NCI-H1092 (cell line): ENCODE data around the gene JMJD7.
"Not testable (repeated sequence)": the region's sequence is repeated elsewhere in the genome, so short reads cannot be mapped to it uniquely, and the experiment has no call there.

Experiments
- DNase-seq: peaks from one replicate; lab custom pipeline; 2025; lab: John Stamatoyannopoulos, UW

The JMJD7 gene

GRCh38 chr15:41822957-41823356 is 4.9 kb upstream of the JMJD7 start:
- DNase-seq, result no peak

DNA sequence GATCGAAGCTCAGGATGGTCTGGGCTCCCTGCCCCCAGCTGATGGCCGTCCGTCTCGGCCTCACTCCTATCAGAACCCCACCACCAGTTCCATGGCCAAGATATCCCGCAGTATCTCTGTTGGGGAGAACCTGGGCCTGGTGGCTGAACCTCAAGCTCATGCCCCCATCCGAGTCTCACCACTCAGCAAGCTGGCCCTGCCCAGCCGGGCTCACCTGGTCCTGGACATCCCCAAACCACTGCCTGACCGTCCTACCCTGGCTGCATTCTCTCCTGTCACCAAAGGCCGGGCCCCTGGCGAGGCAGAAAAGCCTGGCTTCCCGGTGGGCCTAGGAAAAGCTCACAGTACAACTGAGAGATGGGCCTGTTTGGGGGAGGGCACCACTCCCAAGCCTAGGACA is 4.4 kb upstream of the JMJD7 start:
- DNase-seq, result no peak

DNA sequence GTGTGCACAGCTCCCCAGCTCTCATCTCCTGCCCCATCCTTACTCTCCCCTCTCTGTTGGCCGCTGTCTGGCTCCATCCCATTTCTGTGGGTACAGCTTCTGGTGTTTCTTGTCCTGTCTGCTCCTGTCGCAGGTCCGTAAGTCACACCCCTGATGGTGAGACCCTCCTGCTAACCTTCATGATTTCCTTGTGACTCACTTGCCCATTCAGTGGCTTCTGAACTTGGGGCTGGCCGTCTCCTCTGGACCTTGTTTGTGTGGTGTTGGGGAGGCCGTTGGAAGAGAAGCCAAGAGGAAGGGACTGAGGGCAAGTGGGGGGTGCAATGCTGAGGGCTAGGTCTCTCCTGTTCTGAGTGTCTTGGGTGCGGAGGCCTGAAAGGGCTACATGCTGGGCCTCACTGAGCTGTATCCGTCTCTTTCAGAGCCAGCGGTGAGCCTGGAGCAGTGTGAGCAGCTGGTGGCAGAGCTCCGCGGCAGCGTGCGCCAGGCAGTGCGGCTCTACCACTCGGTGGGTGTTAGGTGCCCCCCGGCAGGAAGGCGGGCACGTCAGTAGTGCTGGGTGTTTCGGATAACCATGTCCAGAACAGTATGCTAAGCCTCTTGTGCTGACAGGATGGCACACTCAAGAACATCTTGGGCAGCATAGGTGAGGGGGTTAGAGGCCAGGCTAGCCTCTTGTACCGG is 3.7 kb upstream of the JMJD7 start:
- DNase-seq, result no peak

GRCh38 chr15:41825145-41825544 is 2.7 kb upstream of the JMJD7 start:
- no peak for DNase-seq

- no peak for DNase-seq
Measured at GRCh38 chr15:41825572-41826535, 2.0 kb upstream of the JMJD7 start.

DNA sequence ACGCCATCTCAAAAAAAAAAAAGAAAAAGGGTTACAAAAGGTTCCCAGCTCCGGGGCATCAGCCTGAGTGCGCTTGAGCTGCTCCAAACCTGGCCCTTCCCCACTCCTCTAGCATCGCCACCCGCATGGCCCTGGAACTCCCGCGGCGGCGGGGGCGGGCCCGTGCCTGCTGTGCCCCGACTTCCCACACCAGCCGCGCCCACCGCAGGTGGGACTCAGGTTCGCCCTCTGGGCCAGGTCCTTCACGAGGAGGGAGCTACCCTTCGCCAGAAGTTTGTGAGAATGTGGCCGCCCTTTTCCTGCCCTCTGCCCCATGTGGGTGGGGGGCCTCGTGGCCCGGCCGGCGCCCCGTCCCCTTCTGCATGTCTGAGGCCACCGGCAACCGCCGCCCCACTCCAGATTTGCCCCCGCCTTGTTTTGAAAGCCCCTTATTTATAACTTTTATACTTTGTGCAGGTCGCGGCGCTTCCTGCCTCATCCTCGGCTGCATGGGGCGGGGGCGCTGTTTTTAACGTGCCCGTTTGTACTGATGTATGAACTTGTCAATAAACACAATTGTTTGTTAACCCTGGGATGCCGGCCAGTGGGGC is 507 bp upstream of the JMJD7 start:
- no peak for DNase-seq

DNA sequence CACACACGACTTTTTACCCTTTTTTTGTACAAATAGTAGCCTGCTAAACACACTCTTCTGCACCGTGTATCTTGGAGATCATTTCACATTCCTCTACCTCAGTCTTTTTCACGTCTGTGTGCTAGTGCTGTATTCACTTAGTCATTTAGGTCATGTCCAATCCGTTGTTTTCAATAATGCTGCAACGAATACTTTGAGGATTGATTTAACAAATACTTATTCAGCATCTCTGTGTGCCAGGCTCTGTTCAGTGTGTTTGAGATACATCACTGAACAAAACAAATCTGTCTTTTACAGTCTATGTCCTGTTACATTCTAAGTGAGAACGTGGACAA is 882 bp downstream of the JMJD7 start:
- no peak for DNase-seq

DNA sequence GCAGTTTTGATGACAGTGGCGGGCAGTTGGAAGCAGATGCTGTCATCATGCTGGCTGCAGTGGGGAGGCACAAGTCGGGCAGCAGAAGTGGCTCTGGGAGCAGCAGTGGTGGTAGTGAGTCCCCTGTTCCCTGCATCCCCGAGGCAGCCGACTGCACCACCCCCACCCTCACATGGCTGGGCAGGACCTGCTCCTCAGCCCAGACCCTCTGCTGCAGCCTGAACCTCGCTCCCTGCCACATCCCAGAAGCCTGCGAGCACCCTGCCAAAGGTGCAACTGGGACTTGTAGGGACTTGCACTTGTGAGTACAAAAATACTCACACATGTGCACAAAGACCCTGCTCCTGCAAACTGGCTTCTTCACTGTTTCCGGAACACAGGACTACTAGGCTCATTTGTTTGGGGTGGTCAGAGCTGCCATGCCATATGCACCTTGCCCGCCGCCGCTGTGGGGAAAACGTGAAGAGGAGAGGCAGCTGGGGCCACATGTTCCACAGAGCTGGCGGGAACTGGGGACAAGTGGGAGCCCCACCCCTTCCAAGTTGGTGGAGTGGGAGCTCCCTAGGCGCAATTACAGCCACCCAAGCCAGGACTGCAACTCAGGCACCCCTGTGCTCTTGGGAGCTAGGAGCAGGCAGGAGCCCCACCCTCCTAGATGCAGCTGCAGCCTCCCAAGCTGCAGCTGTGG is 2.2 kb downstream of the JMJD7 start:
- DNase-seq, result no peak

- DNase-seq, result not testable (repeated sequence)
Measured at GRCh38 chr15:41831291-41831690, 3.4 kb downstream of the JMJD7 start.

GRCh38 chr15:41832208-41832607 is 4.3 kb downstream of the JMJD7 start:
- DNase-seq, result no peak

- DNase-seq, result no peak
Measured at GRCh38 chr15:41832875-41833274, 5.0 kb downstream of the JMJD7 start.

- no peak for DNase-seq
Measured at GRCh38 chr15:41834096-41834495, 6.2 kb downstream of the JMJD7 start.

GRCh38 chr15:41836073-41836472 is 8.2 kb downstream of the JMJD7 start:
- no peak for DNase-seq

DNA sequence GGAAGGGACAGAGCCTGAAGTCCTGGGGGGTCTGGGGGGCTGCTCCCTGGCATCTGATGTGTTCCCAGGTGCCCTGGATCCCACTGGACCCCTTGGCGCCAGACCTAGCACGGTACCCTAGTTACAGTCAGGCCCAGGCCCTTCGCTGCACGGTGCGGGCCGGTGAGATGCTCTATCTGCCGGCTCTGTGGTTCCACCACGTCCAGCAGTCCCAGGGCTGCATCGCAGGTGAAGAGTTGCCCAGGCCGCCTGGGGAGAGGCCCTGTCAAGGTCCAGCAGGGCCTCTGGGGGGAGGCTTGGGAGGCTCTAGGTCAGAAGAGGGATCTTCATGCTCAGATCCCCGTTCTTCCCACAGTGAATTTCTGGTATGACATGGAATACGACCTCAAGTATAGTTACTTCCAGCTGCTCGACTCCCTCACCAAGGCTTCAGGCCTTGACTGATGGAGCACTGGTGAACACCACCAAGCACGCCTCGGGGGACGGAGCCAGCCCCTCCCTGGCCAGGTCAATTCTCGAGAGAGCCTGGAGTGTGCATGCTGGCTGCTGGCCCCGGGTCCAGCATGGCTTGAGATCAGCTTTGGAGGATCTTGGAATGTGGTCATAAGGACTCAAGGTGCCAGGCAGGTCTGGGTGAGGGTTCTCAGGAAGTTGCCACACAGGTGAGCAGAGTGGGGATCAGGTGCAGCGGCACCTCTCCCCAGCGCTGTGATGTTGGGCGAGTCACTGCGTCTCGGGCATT is 9.0 kb downstream of the JMJD7 start:
- DNase-seq, result no peak

- DNase-seq, result no peak
Measured at GRCh38 chr15:41838400-41838897, 10.6 kb downstream of the JMJD7 start, which contains the start of gene PLA2G4B. Gene PLA2G4B, plus strand, starts transcription at chr15:41838847. Its CDS starts 67 bp downstream, at chr15:41838914.

GRCh38 chr15:41839781-41840491 is 12.0 kb downstream of the JMJD7 start:
- DNase-seq, result no peak

GRCh38 chr15:41840673-41841072 is 12.8 kb downstream of the JMJD7 start:
- no peak for DNase-seq

GRCh38 chr15:41841131-41841530 is 13.2 kb downstream of the JMJD7 start:
- no peak for DNase-seq

GRCh38 chr15:41842229-41842628 is 14.3 kb downstream of the JMJD7 start:
- DNase-seq, result no peak

DNA sequence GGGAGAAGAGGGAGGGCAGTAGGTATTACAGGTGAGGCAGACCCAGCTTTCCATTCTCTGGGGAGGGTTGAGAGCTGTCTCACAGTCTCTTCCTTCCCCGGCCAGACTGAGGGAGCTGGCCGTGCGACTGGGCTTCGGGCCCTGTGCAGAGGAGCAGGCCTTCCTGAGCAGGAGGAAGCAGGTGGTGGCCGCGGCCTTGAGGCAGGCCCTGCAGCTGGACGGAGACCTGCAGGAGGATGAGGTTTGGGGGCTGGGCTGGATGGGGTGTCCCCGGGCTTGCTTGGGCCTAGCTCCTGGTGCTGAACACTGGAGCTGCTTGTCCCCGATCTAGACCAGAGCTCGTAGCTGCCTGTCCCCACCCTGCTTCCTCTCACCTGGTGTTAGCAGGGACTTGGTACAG is 15.7 kb downstream of the JMJD7 start:
- no peak for DNase-seq

DNA sequence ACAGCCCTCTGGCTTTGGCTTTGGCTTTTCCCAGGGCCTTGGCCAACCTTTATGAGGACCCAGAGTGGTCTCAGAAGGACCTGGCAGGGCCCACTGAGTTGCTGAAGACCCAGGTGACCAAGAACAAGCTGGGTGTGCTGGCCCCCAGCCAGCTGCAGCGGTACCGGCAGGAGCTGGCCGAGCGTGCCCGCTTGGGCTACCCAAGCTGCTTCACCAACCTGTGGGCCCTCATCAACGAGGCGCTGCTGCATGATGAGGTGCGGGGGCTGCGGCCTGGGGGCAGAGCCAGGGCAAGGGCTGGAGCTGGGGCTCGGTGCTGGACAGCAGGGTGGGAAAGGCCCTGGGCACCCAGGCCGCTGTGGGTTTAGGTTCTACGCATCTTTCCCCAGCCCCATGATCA is 16.9 kb downstream of the JMJD7 start:
- no peak for DNase-seq
